Nephron (organoid): ENCODE data around the gene KIFC3.

Experiments used
- H3K27ac Mint-ChIP-seq, 3 experiments: 2 replicates each; pipeline ENCODE4 v1.8.0; 2020; ENCODE audit warnings: mixed read lengths in 3 of 3, mild to moderate bottlenecking in 2 of 3, moderate library complexity in 1 of 3
- H3K27me3 Mint-ChIP-seq: 2 replicates; pipeline ENCODE4 v1.8.0; 2021; ENCODE audit warnings: low read depth, mild to moderate bottlenecking, moderate library complexity, mixed read lengths
- H3K36me3 Mint-ChIP-seq: 2 replicates; pipeline ENCODE4 v1.8.0; 2020; ENCODE audit warnings: low read depth, mixed read lengths
- H3K4me1 Mint-ChIP-seq: 2 replicates; pipeline ENCODE4 v1.8.0; 2020; ENCODE audit warnings: mixed read lengths
- H3K4me3 Mint-ChIP-seq, 3 experiments: 2 replicates each; pipeline ENCODE4 v1.8.0; 2020; ENCODE audit warnings: mild to moderate bottlenecking in 3 of 3, mixed read lengths in 3 of 3, moderate library complexity in 2 of 3
- H3K9me3 Mint-ChIP-seq: 2 replicates; pipeline ENCODE4 v1.8.0; 2020; ENCODE audit warnings: mixed read lengths
- TF ChIP-seq, protein P1 (sequence below), 3 experiments: fragments of 200-600 bp; sonication (generic); IDR thresholded peaks; one replicate each; pipeline ENCODE4 v1.5.0; 2021; ENCODE audit warnings: antibody characterized with exemption in 3 of 3; ENCODE audit not compliant: unreplicated experiment in 3 of 3

KIFC3 gene

DNA sequence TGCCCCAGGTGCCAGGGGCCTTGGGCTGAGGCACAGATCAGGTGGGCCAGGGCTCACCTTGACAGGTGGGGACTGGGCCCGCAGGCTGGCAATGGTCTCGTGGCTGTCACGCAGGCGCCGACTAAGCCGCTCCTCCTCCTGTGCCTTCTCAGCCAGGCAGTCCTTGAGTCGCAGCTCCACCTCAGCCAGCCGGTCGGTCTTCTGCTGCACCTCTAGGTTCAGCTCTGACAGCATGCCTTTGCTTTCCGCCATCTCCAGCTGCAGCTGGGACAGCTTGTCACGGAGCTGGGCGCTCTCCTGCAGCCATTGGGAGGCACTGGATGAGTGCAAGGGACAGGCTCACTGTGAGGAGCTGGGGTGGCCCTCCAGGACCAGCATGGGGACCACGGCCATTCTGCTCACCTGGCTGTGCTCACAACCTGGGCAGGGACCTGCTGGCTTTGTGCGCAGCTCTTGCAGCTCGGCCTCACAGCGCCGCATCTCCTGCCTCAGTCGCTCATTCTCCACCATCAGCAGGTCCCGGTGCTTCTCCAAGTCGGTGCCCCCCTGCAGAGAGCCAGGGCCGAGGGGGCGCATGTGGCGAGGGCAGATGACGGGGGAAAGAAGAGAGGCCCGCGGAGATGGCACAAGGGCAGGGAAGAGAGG, 31.0 kb downstream of the KIFC3 start:
- peaks cover 5% of the 10 kb centered on the region for H3K4me1 Mint-ChIP-seq
- no peak overlapping the region for H3K27ac Mint-ChIP-seq
- no peaks in the 10 kb centered on the region for H3K27me3 Mint-ChIP-seq
- no peaks in the 10 kb centered on the region for H3K9me3 Mint-ChIP-seq
- peaks cover 7% of the 10 kb centered on the region for H3K36me3 Mint-ChIP-seq
- no peak overlapping the region for H3K4me3 Mint-ChIP-seq
- TF ChIP-seq, protein P1, sequence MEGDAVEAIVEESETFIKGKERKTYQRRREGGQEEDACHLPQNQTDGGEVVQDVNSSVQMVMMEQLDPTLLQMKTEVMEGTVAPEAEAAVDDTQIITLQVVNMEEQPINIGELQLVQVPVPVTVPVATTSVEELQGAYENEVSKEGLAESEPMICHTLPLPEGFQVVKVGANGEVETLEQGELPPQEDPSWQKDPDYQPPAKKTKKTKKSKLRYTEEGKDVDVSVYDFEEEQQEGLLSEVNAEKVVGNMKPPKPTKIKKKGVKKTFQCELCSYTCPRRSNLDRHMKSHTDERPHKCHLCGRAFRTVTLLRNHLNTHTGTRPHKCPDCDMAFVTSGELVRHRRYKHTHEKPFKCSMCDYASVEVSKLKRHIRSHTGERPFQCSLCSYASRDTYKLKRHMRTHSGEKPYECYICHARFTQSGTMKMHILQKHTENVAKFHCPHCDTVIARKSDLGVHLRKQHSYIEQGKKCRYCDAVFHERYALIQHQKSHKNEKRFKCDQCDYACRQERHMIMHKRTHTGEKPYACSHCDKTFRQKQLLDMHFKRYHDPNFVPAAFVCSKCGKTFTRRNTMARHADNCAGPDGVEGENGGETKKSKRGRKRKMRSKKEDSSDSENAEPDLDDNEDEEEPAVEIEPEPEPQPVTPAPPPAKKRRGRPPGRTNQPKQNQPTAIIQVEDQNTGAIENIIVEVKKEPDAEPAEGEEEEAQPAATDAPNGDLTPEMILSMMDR (IDR thresholded peaks at IDR 0.05; ENCODE audit: unreplicated experiment in 3 of 3): no peak

- Mint-ChIP-seq H3K4me1 (peaks cover under 1% of the 10 kb centered on the region), H3K36me3 (peaks cover 8% of the 10 kb centered on the region), H3K27me3 (no peaks in the 10 kb centered on the region), H3K4me3 (no peak overlapping the region), H3K27ac (no peak overlapping the region), H3K9me3 (no peaks in the 10 kb centered on the region)
- TF ChIP-seq, protein P1 (IDR thresholded peaks at IDR 0.05; ENCODE audit: unreplicated experiment in 3 of 3): no peak
Observed at GRCh38 chr16:57770361-57770760, 31.9 kb downstream of the KIFC3 start.

DNA sequence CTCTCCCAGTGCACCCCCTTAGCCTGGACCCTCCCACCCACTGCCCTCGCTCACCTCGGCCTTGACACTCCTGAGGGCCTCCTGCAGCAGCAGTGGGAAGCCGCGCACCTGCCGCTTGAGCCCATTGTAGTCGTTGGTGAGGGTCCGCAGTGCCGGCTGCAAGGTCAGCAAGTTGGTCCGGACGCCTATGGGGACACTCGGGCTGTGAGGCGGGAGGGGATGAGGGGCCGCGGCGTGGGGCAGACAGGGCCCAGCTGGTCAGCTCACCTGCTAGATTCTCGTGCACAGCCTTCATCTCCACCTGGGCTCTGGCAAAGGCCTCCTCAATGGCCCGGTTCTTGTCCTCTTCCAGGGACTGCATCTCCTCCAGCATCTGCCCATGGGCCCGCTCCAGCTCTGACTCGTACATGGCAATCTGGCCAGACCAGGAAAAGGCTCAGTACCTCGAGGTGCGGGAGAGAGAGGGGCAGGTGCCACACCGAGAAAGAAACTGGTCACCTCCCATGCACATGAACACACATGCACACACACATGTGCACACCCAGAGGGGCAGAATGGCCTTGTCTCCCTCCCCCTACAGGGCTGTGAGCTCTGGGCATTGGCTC, 32.6 kb downstream of the KIFC3 start:
- H3K9me3 Mint-ChIP-seq: no peaks in the 10 kb centered on the region
- no peaks in the 10 kb centered on the region for H3K27me3 Mint-ChIP-seq
- TF ChIP-seq, protein P1 (IDR thresholded peaks at IDR 0.05; ENCODE audit: unreplicated experiment in 3 of 3): no peak
- no peak overlapping the region for H3K4me3 Mint-ChIP-seq
- no peaks in the 10 kb centered on the region for H3K4me1 Mint-ChIP-seq
- H3K27ac Mint-ChIP-seq: no peak overlapping the region
- peaks cover 9% of the 10 kb centered on the region for H3K36me3 Mint-ChIP-seq

DNA sequence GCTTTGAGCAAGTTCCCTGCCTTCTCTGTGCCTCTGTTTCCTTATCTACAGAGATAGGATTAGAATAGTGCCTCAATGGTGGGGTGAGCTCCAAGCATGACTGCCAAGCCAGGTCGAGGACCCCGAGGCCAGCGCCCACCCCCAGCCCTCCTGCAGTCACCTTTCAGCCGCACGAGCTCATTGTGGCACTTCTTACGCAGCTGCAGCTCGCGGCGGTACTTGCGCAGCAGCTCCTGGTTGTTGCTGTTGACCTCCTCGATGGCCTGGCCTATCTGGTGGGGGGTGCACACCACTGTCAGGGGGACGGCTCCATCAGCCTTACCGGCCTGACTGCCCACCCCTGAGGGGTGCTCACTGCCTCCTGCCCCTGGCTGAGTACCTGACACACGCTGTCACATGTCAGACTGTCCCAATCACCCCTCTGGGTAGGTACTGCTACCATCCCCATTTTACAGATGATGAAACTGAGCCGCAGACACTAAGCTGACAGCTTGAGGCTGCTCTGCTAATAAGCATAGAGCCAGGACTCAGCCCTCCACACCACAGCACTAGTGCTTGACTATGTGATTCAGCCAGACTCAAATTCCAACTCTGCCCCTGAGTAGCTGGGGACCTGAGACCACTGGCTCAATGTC, 35.5 kb downstream of the KIFC3 start:
- Mint-ChIP-seq H3K4me3 (no peak overlapping the region), H3K27ac (no peak overlapping the region), H3K36me3 (peaks cover 9% of the 10 kb centered on the region), H3K27me3 (no peaks in the 10 kb centered on the region), H3K9me3 (no peaks in the 10 kb centered on the region), H3K4me1 (no peaks in the 10 kb centered on the region)
- TF ChIP-seq, protein P1 (IDR thresholded peaks at IDR 0.05; ENCODE audit: unreplicated experiment in 3 of 3): no peak

- TF ChIP-seq, protein P1 (IDR thresholded peaks at IDR 0.05; ENCODE audit: unreplicated experiment in 3 of 3): no peak
- Mint-ChIP-seq H3K4me1 (no peaks in the 10 kb centered on the region), H3K27ac (no peak overlapping the region), H3K36me3 (peaks cover 9% of the 10 kb centered on the region), H3K9me3 (no peaks in the 10 kb centered on the region), H3K4me3 (no peak overlapping the region), H3K27me3 (no peaks in the 10 kb centered on the region)
Observed at GRCh38 chr16:57765160-57765728, 37.0 kb downstream of the KIFC3 start.
